ENCODE measurements around the gene RPGRIP1L. TPM values are rescaled to one million over a fixed set of nuclear protein-coding genes. Genes with fewer than 3 reads are reported as not detected.

RPGRIP1L gene
- total and polyA plus RNA-seq, 4 experiments from 2014 or later = 1.3 to 4.3 (median 3.9) TPM

DNA sequence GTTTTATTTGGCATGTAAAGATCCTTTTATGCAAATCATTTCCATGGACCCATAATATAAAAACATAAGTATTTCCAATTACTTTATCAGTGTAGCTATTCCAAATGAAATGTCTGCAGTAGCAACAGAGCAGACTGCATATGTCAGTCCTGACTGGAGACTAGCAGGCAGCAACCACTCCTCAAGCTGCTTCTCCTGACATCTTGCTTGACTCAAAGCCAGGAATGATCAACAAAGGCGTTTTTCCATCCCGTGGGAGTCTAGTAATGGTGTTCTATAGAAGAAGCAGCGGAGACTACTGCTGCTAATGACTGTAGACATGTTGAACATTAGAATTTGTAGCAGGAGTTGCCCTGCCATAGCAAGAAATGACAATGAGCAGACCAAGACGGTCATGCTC is 127.4 kb downstream of the RPGRIP1L start:
- peaks cover 4 to 25% (median 21%) of the 10 kb centered on the region in 8 donors for H3K9me3 Mint-ChIP-seq
- intact Hi-C loops (cut with micrococcal nuclease) = no loop called here
- H3K4me3 ChIP-seq (ENCODE audit: low read length in 2 of 2) = no peak overlapping the region
- no peak overlapping the region for H3K27ac Mint-ChIP-seq
- peaks cover 0 to 1% of the 10 kb centered on the region in 2 donors for H3K27me3 Mint-ChIP-seq
- H3K9me3 ChIP-seq (ENCODE audit: control insufficient read depth in 1 of 2, low read length in 2 of 2) = peaks cover 0 to 8% of the 10 kb centered on the region in 2 donors
- no peak for DNase-seq
- H3K4me3 Mint-ChIP-seq = no peak overlapping the region
- no peaks in the 10 kb centered on the region for H3K4me1 ChIP-seq (ENCODE audit: insufficient read depth, low read length)
- H3K36me3 ChIP-seq (ENCODE audit: insufficient read depth, low read length) = no peaks in the 10 kb centered on the region
- ChIA-PET POLR2A (ENCODE audit: partially characterized antibody) (no interaction called here), CTCF (ENCODE audit: partially characterized antibody) (no interaction called here)
- no peaks in the 10 kb centered on the region for H3K4me1 Mint-ChIP-seq
- H3K27me3 ChIP-seq (ENCODE audit: insufficient read depth, low read length) = no peaks in the 10 kb centered on the region
- peaks cover 2 to 14% of the 10 kb centered on the region in 2 donors for H3K36me3 Mint-ChIP-seq
- no peak overlapping the region for H3K27ac ChIP-seq (ENCODE audit: low read depth, low read length)

DNA sequence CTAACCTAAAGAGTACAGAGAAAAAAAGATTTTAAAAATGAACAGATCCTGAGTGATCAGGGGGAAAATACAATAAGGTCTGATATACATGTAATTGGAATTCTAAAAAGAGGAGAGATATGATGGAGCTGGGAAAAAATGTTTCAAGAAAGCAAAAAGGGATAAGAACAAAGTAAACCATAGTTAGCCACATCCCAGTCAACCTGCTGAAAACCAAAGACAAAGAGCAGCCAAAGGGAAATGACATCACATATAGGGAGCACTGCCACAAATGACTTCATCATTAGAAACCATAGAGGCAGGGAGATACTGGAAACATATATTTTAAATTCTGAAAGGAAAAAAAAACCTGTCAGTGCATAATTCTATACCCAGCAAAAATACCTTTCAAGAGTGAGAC is 131.9 kb downstream of the RPGRIP1L start:
- CTCF ChIA-PET (ENCODE audit: partially characterized antibody) = no interaction called here
- no peak for DNase-seq

DNA sequence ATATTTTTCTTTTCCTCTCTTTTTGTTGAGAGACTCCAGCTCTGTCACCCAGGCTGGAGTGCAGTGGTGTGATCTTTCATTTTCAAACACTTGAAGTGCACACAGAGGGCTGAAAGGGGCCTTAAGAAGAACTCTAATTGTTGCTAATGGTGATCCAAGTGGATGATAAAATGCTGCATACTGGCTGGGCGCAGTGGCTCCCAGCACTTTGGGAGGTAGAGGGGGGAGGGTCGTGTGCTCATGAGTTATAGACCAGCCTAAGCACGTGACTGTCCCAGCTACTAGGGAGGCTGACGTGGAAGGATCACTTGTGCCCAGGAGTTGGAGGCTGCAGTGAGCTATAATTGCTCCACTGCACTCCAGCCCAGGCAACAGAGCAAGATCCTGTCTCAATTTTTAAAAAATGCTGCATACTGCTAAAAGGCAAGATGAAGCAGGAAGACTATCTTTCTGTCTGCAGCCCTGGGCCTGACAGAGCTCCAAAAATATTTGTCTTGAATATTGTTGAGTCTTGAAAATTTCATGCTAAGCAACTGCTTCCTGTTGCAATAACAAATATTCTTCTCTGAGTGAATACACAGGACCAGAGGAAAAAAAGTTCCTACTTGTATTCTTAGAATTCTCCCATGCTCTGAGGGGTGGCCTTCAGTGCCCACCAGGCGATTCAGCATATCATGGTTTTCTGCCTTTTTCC is 137.0 kb downstream of the RPGRIP1L start:
- H3K9me3 ChIP-seq (ENCODE audit: control insufficient read depth in 1 of 2, low read length in 2 of 2) = peaks cover 0 to 5% of the 10 kb centered on the region in 2 donors
- peaks cover 2 to 3% of the 10 kb centered on the region in 2 donors for H3K27me3 Mint-ChIP-seq
- no peaks in the 10 kb centered on the region for H3K27me3 ChIP-seq (ENCODE audit: insufficient read depth, low read length)
- ChIA-PET CTCF (ENCODE audit: partially characterized antibody) (no interaction called here), POLR2A (ENCODE audit: partially characterized antibody) (no interaction called here)
- no peak overlapping the region for H3K4me3 Mint-ChIP-seq
- H3K27ac ChIP-seq (ENCODE audit: low read depth, low read length) = no peak overlapping the region
- no peaks in the 10 kb centered on the region for H3K4me1 Mint-ChIP-seq
- intact Hi-C loops (cut with micrococcal nuclease) = no loop called here
- no peak for DNase-seq
- H3K9me3 Mint-ChIP-seq = peaks cover 0 to 19% (median 12%) of the 10 kb centered on the region in 8 donors
- no peaks in the 10 kb centered on the region for H3K36me3 ChIP-seq (ENCODE audit: insufficient read depth, low read length)
- no peaks in the 10 kb centered on the region for H3K4me1 ChIP-seq (ENCODE audit: insufficient read depth, low read length)
- no peak overlapping the region for H3K4me3 ChIP-seq (ENCODE audit: low read length in 2 of 2)
- peaks cover 0 to 9% of the 10 kb centered on the region in 2 donors for H3K36me3 Mint-ChIP-seq
- no peak overlapping the region for H3K27ac Mint-ChIP-seq

More for the DNA sequence above, 131.9 kb downstream of the RPGRIP1L start:
- H3K27ac Mint-ChIP-seq = no peak overlapping the region
- H3K9me3 ChIP-seq (ENCODE audit: control insufficient read depth in 1 of 2, low read length in 2 of 2) = peaks cover 0 to 10% of the 10 kb centered on the region in 2 donors
- POLR2A ChIA-PET (ENCODE audit: partially characterized antibody) = no interaction called here
- H3K36me3 ChIP-seq (ENCODE audit: insufficient read depth, low read length) = no peaks in the 10 kb centered on the region
- no peaks in the 10 kb centered on the region for H3K4me1 ChIP-seq (ENCODE audit: insufficient read depth, low read length)
- no peak overlapping the region for H3K4me3 Mint-ChIP-seq
- H3K9me3 Mint-ChIP-seq = peaks cover 4 to 37% (median 27%) of the 10 kb centered on the region in 8 donors
- peaks cover 2 to 18% of the 10 kb centered on the region in 2 donors for H3K36me3 Mint-ChIP-seq
- no peaks in the 10 kb centered on the region for H3K4me1 Mint-ChIP-seq
- intact Hi-C loops (cut with micrococcal nuclease) = no loop called here
- H3K27me3 ChIP-seq (ENCODE audit: insufficient read depth, low read length) = no peaks in the 10 kb centered on the region
- peaks cover 2 to 3% of the 10 kb centered on the region in 2 donors for H3K27me3 Mint-ChIP-seq
- no peak overlapping the region for H3K4me3 ChIP-seq (ENCODE audit: low read length in 2 of 2)
- H3K27ac ChIP-seq (ENCODE audit: low read depth, low read length) = no peak overlapping the region

DNA sequence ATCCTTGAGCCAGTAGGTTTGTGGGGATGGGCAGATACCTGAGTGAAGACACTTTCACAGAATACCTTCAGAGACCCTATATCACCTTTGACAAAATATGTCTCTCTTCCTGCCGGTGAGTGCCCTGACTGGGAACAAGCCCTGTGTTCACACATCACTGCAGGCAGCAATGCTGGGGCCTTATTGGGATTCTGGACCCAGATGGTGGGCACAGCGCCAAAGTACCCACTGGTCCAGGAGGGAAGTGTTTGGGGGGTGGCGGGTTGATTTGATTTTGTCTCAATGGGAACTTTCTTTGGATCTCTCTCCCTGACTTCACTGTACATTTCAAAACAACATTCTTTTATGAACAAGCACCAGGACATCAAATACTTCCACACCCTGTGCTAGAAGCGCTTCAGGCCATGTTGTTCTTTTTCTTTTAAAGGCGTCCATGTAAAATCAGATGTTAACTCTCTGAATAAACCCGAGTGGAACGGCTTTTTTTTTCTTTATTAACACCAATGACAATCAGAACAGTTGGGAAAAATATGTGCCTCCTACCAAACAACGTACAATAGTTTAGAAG is 138.3 kb downstream of the RPGRIP1L start:
- Mint-ChIP-seq H3K36me3 (no peaks in the 10 kb centered on the region), H3K27me3 (peaks cover 2 to 3% of the 10 kb centered on the region in 2 donors), H3K4me3 (no peak overlapping the region), H3K9me3 (peaks cover 0 to 6% (median 2%) of the 10 kb centered on the region in 8 donors), H3K27ac (no peak overlapping the region), H3K4me1 (no peaks in the 10 kb centered on the region)
- Histone ChIP-seq H3K4me1 (ENCODE audit: insufficient read depth, low read length) (no peaks in the 10 kb centered on the region), H3K27ac (ENCODE audit: low read depth, low read length) (no peak overlapping the region), H3K27me3 (ENCODE audit: insufficient read depth, low read length) (no peaks in the 10 kb centered on the region), H3K4me3 (ENCODE audit: low read length in 2 of 2) (no peak overlapping the region), H3K36me3 (ENCODE audit: insufficient read depth, low read length) (no peaks in the 10 kb centered on the region), H3K9me3 (ENCODE audit: control insufficient read depth in 1 of 2, low read length in 2 of 2) (no peaks in the 10 kb centered on the region)
- intact Hi-C loops (cut with micrococcal nuclease) = no loop called here
- ChIA-PET CTCF (ENCODE audit: partially characterized antibody) (no interaction called here), POLR2A (ENCODE audit: partially characterized antibody) (no interaction called here)
- DNase-seq = no peak

DNA sequence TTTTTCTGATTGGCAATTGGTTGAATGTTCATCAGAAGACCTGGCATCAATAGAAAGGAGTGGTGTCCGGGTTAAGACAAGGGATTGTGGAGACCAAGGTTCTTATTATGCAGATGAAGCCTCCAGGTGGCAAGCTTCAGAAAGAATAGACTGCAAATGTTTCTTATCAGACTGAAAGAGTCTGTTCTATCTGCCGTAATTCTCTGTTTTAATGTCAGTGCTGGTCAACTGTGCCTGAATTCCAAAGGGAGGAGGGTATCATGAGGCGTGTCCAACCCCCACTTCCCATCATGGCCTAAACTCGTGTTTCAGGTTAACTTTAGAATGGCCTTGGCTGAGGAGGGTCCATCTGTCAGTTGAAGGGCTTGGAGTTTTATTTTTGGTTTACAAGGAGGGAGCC is 140.2 kb downstream of the RPGRIP1L start:
- Mint-ChIP-seq H3K4me3 (no peak overlapping the region), H3K4me1 (no peaks in the 10 kb centered on the region), H3K27me3 (peaks cover 0 to 2% of the 10 kb centered on the region in 2 donors), H3K36me3 (no peaks in the 10 kb centered on the region), H3K9me3 (peaks cover 0 to under 1% (median 0%) of the 10 kb centered on the region in 8 donors), H3K27ac (no peak overlapping the region)
- Histone ChIP-seq H3K27me3 (ENCODE audit: insufficient read depth, low read length) (no peaks in the 10 kb centered on the region), H3K36me3 (ENCODE audit: insufficient read depth, low read length) (no peaks in the 10 kb centered on the region), H3K9me3 (ENCODE audit: control insufficient read depth in 1 of 2, low read length in 2 of 2) (no peaks in the 10 kb centered on the region), H3K4me3 (ENCODE audit: low read length in 2 of 2) (no peak overlapping the region), H3K27ac (ENCODE audit: low read depth, low read length) (no peak overlapping the region), H3K4me1 (ENCODE audit: insufficient read depth, low read length) (no peaks in the 10 kb centered on the region)
- intact Hi-C loops (cut with micrococcal nuclease) = no loop called here
- CTCF ChIA-PET (ENCODE audit: partially characterized antibody) = interaction anchor here (1.8 kb wide), 1 partner anchor 14 kb away, joined by 3 read pairs; no protein-coding TSS in a partner anchor
- POLR2A ChIA-PET (ENCODE audit: partially characterized antibody) = no interaction called here
- DNase-seq = no peak

DNA sequence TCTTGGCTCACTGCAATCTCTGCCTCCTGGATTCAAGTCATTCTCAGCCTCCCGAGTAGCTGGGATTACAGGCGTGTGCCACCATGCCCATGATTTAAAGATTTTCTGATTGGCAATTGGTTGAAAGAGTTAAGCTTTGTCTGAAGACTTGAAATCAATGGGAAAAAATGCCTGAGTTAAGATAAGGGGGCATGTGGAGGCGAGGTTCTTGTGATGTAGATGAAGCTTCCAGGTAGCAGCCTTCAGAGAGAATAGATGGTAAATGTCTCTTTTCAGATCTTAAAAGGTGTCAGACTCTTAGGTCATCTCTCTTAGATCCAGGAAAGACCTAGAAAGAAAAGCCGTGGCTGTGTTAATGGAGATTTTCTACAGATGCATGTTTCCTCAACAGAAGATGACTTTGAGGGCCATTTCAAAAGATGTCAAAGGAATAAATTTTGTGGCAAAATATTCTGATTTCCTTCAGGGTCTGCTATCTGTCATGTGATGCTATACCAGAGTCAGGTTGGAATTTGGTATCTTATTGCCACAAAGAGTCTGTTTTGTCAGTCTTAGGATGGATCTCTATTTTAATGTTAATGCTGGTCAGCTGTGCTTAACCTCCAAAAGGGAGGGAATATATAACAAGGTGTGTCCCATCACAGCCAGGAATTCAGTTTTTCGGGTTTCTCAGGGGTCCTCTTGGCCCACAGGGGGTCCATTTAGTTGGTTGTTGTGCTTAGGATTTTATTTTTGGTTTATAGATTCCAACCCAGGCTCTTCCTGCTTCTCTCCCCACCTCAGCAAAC is 142.4 kb downstream of the RPGRIP1L start:
- POLR2A ChIA-PET (ENCODE audit: partially characterized antibody) = no interaction called here

DNA sequence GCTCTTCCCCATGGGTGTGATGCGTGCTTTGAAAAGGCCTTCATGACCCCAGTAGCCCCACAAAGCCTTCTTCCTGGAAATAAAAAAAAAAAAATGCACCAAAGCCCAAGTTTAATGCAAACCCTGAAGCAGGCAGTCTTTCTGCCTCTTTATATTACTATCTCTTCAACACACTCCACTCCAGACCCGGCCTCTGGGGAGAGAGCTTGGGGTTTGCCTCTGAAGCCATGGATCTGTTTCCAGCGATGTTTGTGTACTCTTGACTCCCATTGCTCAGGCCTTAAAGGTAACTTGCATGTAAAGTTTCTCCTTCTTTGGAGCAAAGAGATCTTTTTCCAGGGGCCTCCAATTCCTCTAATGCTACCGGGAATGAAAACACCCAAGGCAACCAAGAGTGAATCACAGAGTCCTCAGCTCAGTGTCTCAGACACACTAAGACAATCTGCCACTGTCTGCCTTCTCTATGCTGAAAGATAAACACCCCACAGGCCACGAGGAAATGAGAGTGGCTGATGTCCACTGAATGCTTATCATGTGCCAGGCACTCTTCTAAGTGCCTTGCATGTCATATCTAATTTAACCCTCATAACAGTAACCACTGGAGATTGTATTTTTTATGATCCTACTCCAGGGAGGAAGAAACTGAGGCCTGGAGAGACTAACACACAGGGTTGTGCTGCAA is 144.2 kb downstream of the RPGRIP1L start:
- no peak for DNase-seq
- Histone ChIP-seq H3K36me3 (ENCODE audit: insufficient read depth, low read length) (no peaks in the 10 kb centered on the region), H3K4me3 (ENCODE audit: low read length in 2 of 2) (no peak overlapping the region), H3K27me3 (ENCODE audit: insufficient read depth, low read length) (no peaks in the 10 kb centered on the region), H3K27ac (ENCODE audit: low read depth, low read length) (no peak overlapping the region), H3K9me3 (ENCODE audit: control insufficient read depth in 1 of 2, low read length in 2 of 2) (no peaks in the 10 kb centered on the region), H3K4me1 (ENCODE audit: insufficient read depth, low read length) (no peaks in the 10 kb centered on the region)
- POLR2A ChIA-PET (ENCODE audit: partially characterized antibody) = no interaction called here
- CTCF ChIA-PET (ENCODE audit: partially characterized antibody) = interaction anchor here (1.2 to 1.5 kb wide), 2 partner anchors 9 to 10 kb away, joined by 3 to 6 read pairs; no protein-coding TSS in a partner anchor
- H3K9me3 Mint-ChIP-seq = no peaks in the 10 kb centered on the region
- H3K4me3 Mint-ChIP-seq = no peak overlapping the region
- no peak overlapping the region for H3K27ac Mint-ChIP-seq
- no peaks in the 10 kb centered on the region for H3K27me3 Mint-ChIP-seq
- H3K4me1 Mint-ChIP-seq = no peaks in the 10 kb centered on the region
- intact Hi-C loops (cut with micrococcal nuclease) = no loop called here
- H3K36me3 Mint-ChIP-seq = no peaks in the 10 kb centered on the region

More for the DNA sequence above, 142.4 kb downstream of the RPGRIP1L start:
- no peaks in the 10 kb centered on the region for H3K4me1 ChIP-seq (ENCODE audit: insufficient read depth, low read length)
- no peaks in the 10 kb centered on the region for H3K36me3 Mint-ChIP-seq
- no peaks in the 10 kb centered on the region for H3K9me3 Mint-ChIP-seq
- H3K9me3 ChIP-seq (ENCODE audit: control insufficient read depth in 1 of 2, low read length in 2 of 2) = no peaks in the 10 kb centered on the region
- no peaks in the 10 kb centered on the region for H3K27me3 Mint-ChIP-seq
- H3K27me3 ChIP-seq (ENCODE audit: insufficient read depth, low read length) = no peaks in the 10 kb centered on the region
- CTCF ChIA-PET (ENCODE audit: partially characterized antibody) = interaction anchor here (1.1 kb wide), 1 partner anchor 9 kb away, joined by 4 read pairs; no protein-coding TSS in a partner anchor
- no peaks in the 10 kb centered on the region for H3K4me1 Mint-ChIP-seq
- DNase-seq = no peak
- H3K4me3 Mint-ChIP-seq = no peak overlapping the region
- intact Hi-C loops (cut with micrococcal nuclease) = no loop called here
- H3K36me3 ChIP-seq (ENCODE audit: insufficient read depth, low read length) = no peaks in the 10 kb centered on the region
- no peak overlapping the region for H3K27ac ChIP-seq (ENCODE audit: low read depth, low read length)
- H3K27ac Mint-ChIP-seq = no peak overlapping the region
- H3K4me3 ChIP-seq (ENCODE audit: low read length in 2 of 2) = no peak overlapping the region

Data from CD4-positive, alpha-beta memory T cell (primary cell).